IPS-NIHi11 (cell line): Measurements from ENCODE around the gene RBX1.

Experiments
- DNase-seq: peaks from one replicate; pipeline ENCODE4 v3.0.0; 2012; ENCODE audit warnings: mixed read lengths, low spot score

Gene RBX1

DNA sequence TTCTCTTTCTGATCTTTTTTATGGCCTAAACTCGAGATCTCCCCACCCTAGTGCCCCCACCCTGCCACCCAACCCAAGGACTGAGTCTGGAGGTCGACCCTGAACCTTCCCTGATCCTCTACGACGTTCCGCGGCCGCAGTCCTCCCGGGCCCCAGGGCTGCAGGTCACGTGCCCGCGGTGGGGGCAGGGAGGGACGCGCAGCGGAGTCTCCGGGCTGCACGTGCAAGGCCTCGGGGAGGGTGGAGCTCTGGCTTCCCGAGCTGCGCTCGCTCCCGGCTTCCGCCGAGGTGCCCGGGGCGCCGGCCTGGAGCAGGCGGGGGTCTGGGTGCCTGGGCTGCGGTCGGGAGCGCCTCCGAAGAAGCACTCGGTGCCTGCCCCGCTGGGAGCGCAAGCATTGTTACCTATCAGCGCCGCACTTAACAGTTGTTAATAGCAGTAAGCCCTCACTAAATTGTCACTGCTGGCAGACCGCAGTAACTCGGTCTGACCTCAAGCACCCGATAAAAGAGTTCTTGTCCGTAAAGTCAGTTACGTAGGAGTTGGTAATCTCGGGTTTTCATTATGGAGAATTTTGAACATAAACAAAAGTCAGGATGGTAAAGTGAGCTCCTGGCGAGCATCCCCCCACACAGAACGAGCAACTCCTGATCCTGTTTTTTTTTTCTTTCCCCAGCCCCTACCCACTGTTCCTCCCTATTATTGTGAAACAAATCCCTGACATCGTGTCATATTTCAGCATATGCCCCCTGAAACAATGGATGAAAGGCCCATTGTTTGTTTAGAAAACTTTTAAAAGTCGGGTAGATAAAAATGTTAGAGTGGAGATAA, 71.5 kb downstream of the RBX1 start:
- DNase-seq = peak; percentile 93
